H1 (cell line): Measurements from ENCODE around the gene FAM151A.

Experiments
- EP300 ChIP-seq, 2 experiments: IDR thresholded peaks; 1 replicate in 1 of 2; 2 replicates in 1 of 2; pipeline ENCODE4 v1.6.1; 2011 to 2012; ENCODE audit warnings: low read depth in 2 of 2, low read length in 2 of 2, mild to moderate bottlenecking in 2 of 2, borderline replicate concordance in 1 of 2, inconsistent platforms in 1 of 2, moderate library complexity in 1 of 2
- MAFK ChIP-seq: IDR thresholded peaks from 2 replicates; pipeline ENCODE4 v1.6.1; 2012; ENCODE audit warnings: low read depth, mild to moderate bottlenecking, improper control_type of control experiment, low read length
- TF ChIP-seq, protein P1 (sequence below): IDR thresholded peaks from 2 replicates; pipeline ENCODE4 v1.6.1; 2011; ENCODE audit warnings: low read length, improper control_type of control experiment

GRCh38 chr1:54591127-54591756, 32.1 kb downstream of the FAM151A start:
- TF ChIP-seq EP300 (IDR thresholded peaks at IDR 0.05; ENCODE audit: borderline replicate concordance in 1 of 2, low read depth in 2 of 2, low read length in 2 of 2) (no peak), MAFK (no peak)
- TF ChIP-seq, protein P1, sequence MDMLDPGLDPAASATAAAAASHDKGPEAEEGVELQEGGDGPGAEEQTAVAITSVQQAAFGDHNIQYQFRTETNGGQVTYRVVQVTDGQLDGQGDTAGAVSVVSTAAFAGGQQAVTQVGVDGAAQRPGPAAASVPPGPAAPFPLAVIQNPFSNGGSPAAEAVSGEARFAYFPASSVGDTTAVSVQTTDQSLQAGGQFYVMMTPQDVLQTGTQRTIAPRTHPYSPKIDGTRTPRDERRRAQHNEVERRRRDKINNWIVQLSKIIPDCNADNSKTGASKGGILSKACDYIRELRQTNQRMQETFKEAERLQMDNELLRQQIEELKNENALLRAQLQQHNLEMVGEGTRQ: no peak
